Measurements from ENCODE around the gene NUP153. TPM values are rescaled to one million over a fixed set of nuclear protein-coding genes. Genes with fewer than 3 reads are reported as not detected.

The NUP153 gene
- total and polyA plus RNA-seq, 2 of the 8 experiments (the other 6 are each of a cell fraction or from before 2014, with no cell fraction given), result 47.0 to 84.8 TPM

DNA sequence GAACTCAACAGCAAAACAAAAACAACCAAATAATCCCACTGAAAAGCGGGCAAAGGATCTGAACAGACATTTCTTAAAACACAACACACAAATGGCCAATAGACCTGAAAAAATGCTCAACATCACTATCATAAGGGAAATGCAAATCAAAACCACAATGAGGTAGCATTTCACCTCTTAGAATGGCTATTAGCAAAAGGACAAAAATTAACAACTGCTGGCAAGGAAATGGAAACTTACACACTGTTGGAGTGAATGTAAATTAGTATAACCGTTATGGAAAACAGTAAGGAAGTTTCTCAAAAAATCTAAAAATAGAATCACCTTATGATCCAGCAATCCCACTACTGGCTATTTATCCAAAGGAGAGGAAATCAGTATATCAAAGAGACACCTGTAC lies 85.7 kb downstream of the NUP153 start (continued):
- TF ChIP-seq KDM4A (IDR thresholded peaks at IDR 0.05; ENCODE audit: low read depth, low read length, severe bottlenecking), result no peak
- no peak for TF ChIP-seq GABPA (IDR thresholded peaks at IDR 0.05; ENCODE audit: borderline replicate concordance, insufficient read depth, low read length)
- TF ChIP-seq, protein P1, sequence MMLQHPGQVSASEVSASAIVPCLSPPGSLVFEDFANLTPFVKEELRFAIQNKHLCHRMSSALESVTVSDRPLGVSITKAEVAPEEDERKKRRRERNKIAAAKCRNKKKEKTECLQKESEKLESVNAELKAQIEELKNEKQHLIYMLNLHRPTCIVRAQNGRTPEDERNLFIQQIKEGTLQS (IDR thresholded peaks at IDR 0.05; ENCODE audit: insufficient read depth, low read depth, low read length), result no peak
